Trophoblast cell (in vitro differentiated cells and primary cell): Measurements from ENCODE around the gene C18orf54.
A peak's percentile ranks its signal among the peaks of the same experiment; 100 is the strongest.

Experiments used
- DNase-seq, 2 donors: peaks; one replicate each; pipeline ENCODE4 v3.0.0-alpha.2; 2016
- H2AFZ ChIP-seq: 2 replicates; pipeline ENCODE4 v1.6.1; 2013; ENCODE audit warnings: low read length, moderate library complexity, mild to moderate bottlenecking; ENCODE audit not compliant: insufficient read depth, poor library complexity
- H2AK5ac ChIP-seq: 2 replicates; pipeline ENCODE4 v1.6.1; 2013; ENCODE audit warnings: mild to moderate bottlenecking, low read length
- H2BK120ac ChIP-seq: 2 replicates; pipeline ENCODE4 v1.6.1; 2013; ENCODE audit warnings: low read length, mild to moderate bottlenecking, moderate library complexity; ENCODE audit not compliant: insufficient read depth, poor library complexity
- H2BK12ac ChIP-seq: 2 replicates; pipeline ENCODE4 v1.6.1; 2013; ENCODE audit warnings: mild to moderate bottlenecking, low read length, moderate library complexity
- H2BK5ac ChIP-seq: 2 replicates; pipeline ENCODE4 v1.6.1; 2013; ENCODE audit warnings: low read length, low read depth, moderate library complexity, mild to moderate bottlenecking; ENCODE audit not compliant: poor library complexity
- H3K14ac ChIP-seq: 2 replicates; pipeline ENCODE4 v1.6.1; 2013; ENCODE audit warnings: mild to moderate bottlenecking, low read length
- H3K18ac ChIP-seq: 2 replicates; pipeline ENCODE4 v1.6.1; 2013; ENCODE audit warnings: mild to moderate bottlenecking, low read length
- H3K23ac ChIP-seq: 2 replicates; pipeline ENCODE4 v1.6.1; 2013; ENCODE audit warnings: low read length
- H3K27ac ChIP-seq: 2 replicates; pipeline ENCODE4 v1.5.1; 2013; ENCODE audit warnings: low read depth, mild to moderate bottlenecking, inconsistent platforms, low read length, moderate library complexity
- H3K27me3 ChIP-seq: 2 replicates; pipeline ENCODE4 v1.6.1; 2013; ENCODE audit warnings: inconsistent platforms, mild to moderate bottlenecking, low read length, moderate library complexity; ENCODE audit not compliant: insufficient read depth
- H3K36me3 ChIP-seq, 2 experiments: 1 replicate in 1 of 2; 2 replicates in 1 of 2; pipeline ENCODE4 v1.6.1; 2013; ENCODE audit warnings: low read length in 2 of 2, mild to moderate bottlenecking in 2 of 2, moderate library complexity in 1 of 2; ENCODE audit not compliant: insufficient read depth in 2 of 2, control insufficient read depth in 1 of 2
- H3K4ac ChIP-seq: 2 replicates; pipeline ENCODE4 v1.6.1; 2013; ENCODE audit warnings: low read depth, mild to moderate bottlenecking, low read length, moderate library complexity
- H3K4me1 ChIP-seq, 2 experiments: 1 replicate in 1 of 2; 2 replicates in 1 of 2; pipeline ENCODE4 v1.6.1; 2013; ENCODE audit warnings: low read length in 2 of 2, mild to moderate bottlenecking in 2 of 2, moderate library complexity in 1 of 2; ENCODE audit not compliant: insufficient read depth in 2 of 2, control insufficient read depth in 1 of 2
- H3K4me2 ChIP-seq: 2 replicates; pipeline ENCODE4 v1.6.1; 2013; ENCODE audit warnings: inconsistent platforms, mild to moderate bottlenecking, low read length, moderate library complexity
- H3K4me3 ChIP-seq: 2 replicates; pipeline ENCODE4 v1.5.1; 2013; ENCODE audit warnings: mild to moderate bottlenecking, low read depth, low read length, inconsistent platforms
- H3K79me1 ChIP-seq: one replicate; pipeline ENCODE4 v1.6.1; 2013; ENCODE audit warnings: low read length
- H3K79me2 ChIP-seq: 2 replicates; pipeline ENCODE4 v1.6.1; 2013; ENCODE audit warnings: low read length, mild to moderate bottlenecking; ENCODE audit not compliant: control insufficient read depth, insufficient read depth, poor library complexity
- H3K9ac ChIP-seq: 2 replicates; pipeline ENCODE4 v1.6.1; 2013; ENCODE audit warnings: mild to moderate bottlenecking, low read length
- H3K9me3 ChIP-seq: 2 replicates; pipeline ENCODE4 v1.6.1; 2013; ENCODE audit warnings: low read depth, mild to moderate bottlenecking, control low read depth, inconsistent platforms, low read length; ENCODE audit not compliant: insufficient read depth
- H4K12ac ChIP-seq: 2 replicates; pipeline ENCODE4 v1.6.1; 2013; ENCODE audit warnings: low read depth, mild to moderate bottlenecking, low read length, moderate library complexity
- H4K8ac ChIP-seq: 2 replicates; pipeline ENCODE4 v1.6.1; 2013; ENCODE audit warnings: low read depth, mild to moderate bottlenecking, low read length, moderate library complexity
- H4K91ac ChIP-seq: one replicate; pipeline ENCODE4 v1.6.1; 2013; ENCODE audit warnings: low read depth, mild to moderate bottlenecking, low read length, moderate library complexity
- WGBS: extraction: QIAGEN DNeasy Blood & Tissue Kit; methylation state at CpG from one replicate; pipeline ENCODE4 v1.1.7; 2013; ENCODE audit warnings: missing lambda C conversion rate; ENCODE audit not compliant: insufficient read length, insufficient coverage; ENCODE audit errors: extremely low coverage; 5-methylcytosine and 5-hydroxymethylcytosine counted together

The C18orf54 gene

GRCh38 chr18:54358495-54359040 is 862 bp downstream of the C18orf54 start:
- Histone ChIP-seq H3K27me3 (no peaks in the 10 kb centered on the region), H4K12ac (peak overlapping the region; percentile 78), H3K18ac (peak overlapping the region; percentile 67), H3K79me1 (peaks cover 10% of the 10 kb centered on the region), H2BK12ac (no peak overlapping the region), H3K14ac (peak overlapping the region; percentile 82), H3K36me3 (peaks cover 0 to 2% of the 10 kb centered on the region in 2 experiments), H4K8ac (peak overlapping the region; percentile 81), H2BK5ac (peak overlapping the region; percentile 50), H3K23ac (no peak overlapping the region), H2AFZ (peak overlapping the region; percentile 80), H4K91ac (peak overlapping the region; percentile 86), H3K79me2 (peaks cover 7% of the 10 kb centered on the region), H3K9me3 (no peaks in the 10 kb centered on the region), H3K4me1 (peaks cover 0 to 2% of the 10 kb centered on the region in 2 experiments), H3K4ac (peak overlapping the region; percentile 17), H3K4me3 (peak overlapping the region; percentile 90), H3K9ac (peak overlapping the region; percentile 64), H2AK5ac (no peak overlapping the region), H3K4me2 (peak overlapping the region; percentile 69), H3K27ac (peak overlapping the region; percentile 78), H2BK120ac (peak overlapping the region; percentile 74)
- WGBS: no CpG with 5 or more reads among the region's 21 CpGs
- peak in 1 of 2 donors; percentile 37 for DNase-seq

GRCh38 chr18:54359233-54359632 is 1.5 kb downstream of the C18orf54 start:
- WGBS: no CpG with 5 or more reads among the region's 6 CpGs
- Histone ChIP-seq H4K91ac (no peak overlapping the region), H3K18ac (no peak overlapping the region), H3K9ac (no peak overlapping the region), H3K4me3 (no peak overlapping the region), H4K8ac (no peak overlapping the region), H4K12ac (no peak overlapping the region), H2AK5ac (no peak overlapping the region), H3K4me2 (no peak overlapping the region), H2BK120ac (no peak overlapping the region), H3K14ac (no peak overlapping the region), H3K4me1 (peaks cover 0 to 2% of the 10 kb centered on the region in 2 experiments), H3K23ac (no peak overlapping the region), H3K27ac (no peak overlapping the region), H2BK12ac (no peak overlapping the region), H3K4ac (no peak overlapping the region), H3K79me2 (peaks cover 7% of the 10 kb centered on the region), H3K27me3 (no peaks in the 10 kb centered on the region), H3K9me3 (no peaks in the 10 kb centered on the region), H2AFZ (no peak overlapping the region), H3K79me1 (peaks cover 10% of the 10 kb centered on the region), H2BK5ac (no peak overlapping the region), H3K36me3 (peaks cover 0 to 2% of the 10 kb centered on the region in 2 experiments)
- DNase-seq: peak in 1 of 2 donors; percentile 5

GRCh38 chr18:54360406-54360805 is 2.7 kb downstream of the C18orf54 start:
- Histone ChIP-seq H2BK120ac (no peak overlapping the region), H3K23ac (no peak overlapping the region), H4K8ac (no peak overlapping the region), H2BK12ac (no peak overlapping the region), H3K79me1 (peaks cover 10% of the 10 kb centered on the region), H3K9me3 (no peaks in the 10 kb centered on the region), H2BK5ac (no peak overlapping the region), H2AFZ (no peak overlapping the region), H3K36me3 (peaks cover 0 to 2% of the 10 kb centered on the region in 2 experiments), H3K4me3 (no peak overlapping the region), H3K9ac (no peak overlapping the region), H3K18ac (no peak overlapping the region), H3K4ac (no peak overlapping the region), H3K79me2 (peaks cover 7% of the 10 kb centered on the region), H3K4me2 (no peak overlapping the region), H3K27me3 (no peaks in the 10 kb centered on the region), H4K12ac (no peak overlapping the region), H4K91ac (no peak overlapping the region), H3K27ac (no peak overlapping the region), H3K4me1 (peaks cover 0 to 2% of the 10 kb centered on the region in 2 experiments), H3K14ac (no peak overlapping the region), H2AK5ac (no peak overlapping the region)
- peak in 1 of 2 donors; percentile 55 for DNase-seq
- no CpG with 5 or more reads among the region's 3 CpGs for WGBS

- no peaks in the 10 kb centered on the region for H3K36me3 ChIP-seq
Observed at GRCh38 chr18:54378057-54378456, 20.4 kb downstream of the C18orf54 start.

More at GRCh38 chr18:54378057-54378456, 20.4 kb downstream of the C18orf54 start:
- Histone ChIP-seq H2BK12ac (no peak overlapping the region), H2BK120ac (no peak overlapping the region), H3K4me1 (no peaks in the 10 kb centered on the region), H3K14ac (no peak overlapping the region), H3K27ac (no peak overlapping the region), H2BK5ac (no peak overlapping the region), H3K9ac (no peak overlapping the region), H3K27me3 (no peaks in the 10 kb centered on the region), H2AFZ (no peak overlapping the region), H3K4me2 (no peak overlapping the region), H3K4me3 (no peak overlapping the region), H2AK5ac (no peak overlapping the region), H3K79me1 (no peaks in the 10 kb centered on the region), H4K91ac (no peak overlapping the region), H3K23ac (no peak overlapping the region), H3K4ac (no peak overlapping the region), H4K8ac (no peak overlapping the region), H3K18ac (no peak overlapping the region), H3K9me3 (no peaks in the 10 kb centered on the region), H3K79me2 (no peaks in the 10 kb centered on the region), H4K12ac (no peak overlapping the region)
- WGBS: no CpG with 5 or more reads among the region's 4 CpGs
- DNase-seq: no peak
